Camera-type eye (tissue), 1 donor: Measurements from ENCODE around the gene KLHL9. TPM values are rescaled to one million over a fixed set of nuclear protein-coding genes. Genes with fewer than 3 reads are reported as not detected.

Source experiments
- total RNA-seq: library from RNA; depleted of rRNA; stranded (reverse); fragments of >200 nt; gene quantifications from one replicate; pipeline ENCODE4 v1.2.3, GENCODE V29; 2014

Gene KLHL9, protein sequence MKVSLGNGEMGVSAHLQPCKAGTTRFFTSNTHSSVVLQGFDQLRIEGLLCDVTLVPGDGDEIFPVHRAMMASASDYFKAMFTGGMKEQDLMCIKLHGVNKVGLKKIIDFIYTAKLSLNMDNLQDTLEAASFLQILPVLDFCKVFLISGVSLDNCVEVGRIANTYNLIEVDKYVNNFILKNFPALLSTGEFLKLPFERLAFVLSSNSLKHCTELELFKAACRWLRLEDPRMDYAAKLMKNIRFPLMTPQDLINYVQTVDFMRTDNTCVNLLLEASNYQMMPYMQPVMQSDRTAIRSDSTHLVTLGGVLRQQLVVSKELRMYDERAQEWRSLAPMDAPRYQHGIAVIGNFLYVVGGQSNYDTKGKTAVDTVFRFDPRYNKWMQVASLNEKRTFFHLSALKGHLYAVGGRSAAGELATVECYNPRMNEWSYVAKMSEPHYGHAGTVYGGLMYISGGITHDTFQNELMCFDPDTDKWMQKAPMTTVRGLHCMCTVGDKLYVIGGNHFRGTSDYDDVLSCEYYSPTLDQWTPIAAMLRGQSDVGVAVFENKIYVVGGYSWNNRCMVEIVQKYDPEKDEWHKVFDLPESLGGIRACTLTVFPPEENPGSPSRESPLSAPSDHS
- 68.1 TPM for total RNA-seq

DNA sequence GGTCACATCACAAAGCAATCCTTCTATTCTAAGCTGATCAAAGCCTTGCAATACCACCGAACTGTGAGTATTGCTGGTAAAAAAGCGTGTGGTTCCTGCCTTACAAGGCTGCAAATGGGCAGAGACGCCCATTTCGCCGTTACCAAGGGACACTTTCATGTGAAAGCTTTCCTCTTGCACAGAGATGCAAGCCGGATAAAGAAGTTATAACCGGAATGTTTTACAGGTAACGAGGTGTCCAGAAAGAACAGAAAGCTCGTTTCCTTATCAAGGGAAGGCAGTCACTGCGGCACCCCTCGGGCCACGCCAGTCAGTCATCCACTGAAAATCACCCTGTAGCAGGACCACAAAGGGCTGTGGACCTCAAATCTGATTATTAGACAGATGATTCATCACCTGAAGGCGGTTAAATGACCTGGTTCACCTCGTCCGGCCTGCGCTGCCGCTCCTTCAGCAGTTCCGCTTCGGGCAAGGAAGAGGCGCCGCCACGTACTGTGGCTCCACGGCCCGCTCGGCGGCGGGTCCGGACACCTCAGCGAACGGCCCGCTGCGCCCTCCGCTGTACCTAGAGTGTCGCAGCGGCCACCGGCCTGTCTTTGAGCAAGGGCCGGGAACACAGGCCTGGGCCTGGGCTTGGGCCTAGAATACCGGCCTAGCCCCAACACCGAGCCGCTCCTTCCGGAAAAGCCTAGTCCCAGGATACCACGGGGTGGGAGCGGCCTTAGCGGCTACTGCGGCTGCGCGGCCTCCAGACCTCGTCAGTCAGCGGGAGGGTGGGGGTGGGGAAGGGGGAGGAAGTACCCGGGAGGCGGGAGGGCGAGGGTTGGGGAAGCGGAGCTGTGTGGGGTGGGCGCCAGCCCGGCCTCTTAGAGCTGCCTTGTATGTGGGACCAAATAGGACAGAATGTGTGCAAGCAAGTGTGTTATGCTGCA, at the start of gene KLHL9:
TSS of gene KLHL9 (minus strand) at position 704 of the 932 bp plus-strand sequence. CDS start at position 159, 545 bp downstream.

DNA sequence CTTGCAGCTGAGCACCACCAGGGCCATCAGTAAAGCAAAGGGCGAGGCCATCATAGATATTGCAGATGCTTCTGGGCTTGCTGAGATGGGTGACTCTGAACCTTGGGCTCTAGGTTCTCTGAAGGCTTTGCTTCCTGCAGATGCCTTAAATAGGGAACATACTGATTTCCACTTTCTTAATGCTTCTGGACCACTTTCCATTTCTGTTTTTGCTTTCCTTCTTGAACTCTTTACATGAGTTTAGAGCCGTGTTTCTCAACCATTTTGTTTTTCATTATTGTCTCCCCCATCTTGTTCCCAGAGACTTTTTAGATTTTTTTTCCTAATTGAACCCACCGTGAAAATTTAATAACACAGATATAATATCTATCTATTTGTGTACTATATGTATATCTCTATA, 32.8 kb upstream of the KLHL9 start, which contains the start of gene IFNA13:
TSS of gene IFNA13 (minus strand) at position 101 of the 400 bp plus-strand sequence. CDS start at position 54, 47 bp downstream.

DNA sequence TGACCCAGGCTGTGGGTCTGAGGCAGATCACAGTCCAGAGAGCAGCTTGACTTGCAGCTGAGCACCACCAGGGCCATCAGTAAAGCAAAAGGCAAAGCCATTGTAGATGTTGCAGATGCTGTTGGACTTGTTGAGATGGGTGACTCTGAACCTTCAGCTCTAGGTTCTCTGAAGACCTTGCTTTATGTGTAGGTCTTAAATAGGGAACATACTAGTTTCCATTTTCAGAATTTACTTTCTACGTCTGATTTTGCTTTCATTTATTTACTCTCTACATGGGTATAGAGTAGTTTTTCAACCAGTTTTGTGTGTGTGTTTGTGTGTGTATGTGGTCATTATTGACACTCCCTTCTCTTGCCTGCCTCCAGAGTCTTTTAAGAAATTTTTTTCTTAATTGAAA, 15.6 kb upstream of the KLHL9 start, which contains the start of gene IFNA6:
TSS of gene IFNA6 (minus strand) at position 101 of the 400 bp plus-strand sequence. CDS start at position 101, 0 bp downstream.

GRCh38 chr9:21305213-21305612, 30.0 kb downstream of the KLHL9 start, which contains the start of gene IFNA5:
Gene IFNA5, minus strand, starts transcription at chr9:21305313. Its CDS starts 57 bp downstream, at chr9:21305256.

Other genes starting within 250 kb of the KLHL9 start
- gene IFNW1, start 193.6 kb downstream of the KLHL9 start, total RNA-seq, result not detected
- not detected for gene IFNA21, start 168.7 kb downstream of the KLHL9 start, total RNA-seq
- not detected for gene IFNA4, start 147.8 kb downstream of the KLHL9 start, total RNA-seq
- gene IFNA7, start 133.2 kb downstream of the KLHL9 start, total RNA-seq, result not detected
- gene IFNA10, start 128.3 kb downstream of the KLHL9 start, total RNA-seq, result not detected
- not detected for gene IFNA16, start 118.1 kb downstream of the KLHL9 start, total RNA-seq
- not detected for gene IFNA17, start 107.2 kb downstream of the KLHL9 start, total RNA-seq
- not detected for gene IFNA14, start 95.4 kb downstream of the KLHL9 start, total RNA-seq
- not detected for gene IFNA5, start 30.1 kb downstream of the KLHL9 start, total RNA-seq
- gene IFNA6, start 15.5 kb upstream of the KLHL9 start, total RNA-seq, result not detected
- gene IFNA13, start 32.7 kb upstream of the KLHL9 start, total RNA-seq, result not detected
- not detected for gene IFNA2, start 50.0 kb upstream of the KLHL9 start, total RNA-seq
- gene IFNA8, start 73.7 kb upstream of the KLHL9 start, total RNA-seq, result not detected
- not detected for gene IFNA1, start 105.0 kb upstream of the KLHL9 start, total RNA-seq
- gene IFNE, start 146.9 kb upstream of the KLHL9 start, total RNA-seq, result not detected